HG03565 (cell line): ENCODE results near the gene MTMR8.
"Not testable (repeated sequence)": the region's sequence is repeated elsewhere in the genome, so short reads cannot be mapped to it uniquely, and the experiment has no call there.

Experiments
- ATAC-seq: cut with Tn5 transposase; IDR thresholded peaks from one replicate; pipeline ENCODE4 v1.9.1; 2021; ENCODE audit warnings: mild to moderate bottlenecking, moderate library complexity; ENCODE audit not compliant: unreplicated experiment

Gene MTMR8

GRCh38 chrX:64394874-64395567, at the start of gene MTMR8:
TSS of gene MTMR8 (minus strand) at chrX:64395452. CDS start at chrX:64395363, 89 bp downstream.
- ATAC-seq = peak; percentile 96

- no peak for ATAC-seq
Measured at GRCh38 chrX:64439551-64439950, 44.3 kb upstream of the MTMR8 start.

DNA sequence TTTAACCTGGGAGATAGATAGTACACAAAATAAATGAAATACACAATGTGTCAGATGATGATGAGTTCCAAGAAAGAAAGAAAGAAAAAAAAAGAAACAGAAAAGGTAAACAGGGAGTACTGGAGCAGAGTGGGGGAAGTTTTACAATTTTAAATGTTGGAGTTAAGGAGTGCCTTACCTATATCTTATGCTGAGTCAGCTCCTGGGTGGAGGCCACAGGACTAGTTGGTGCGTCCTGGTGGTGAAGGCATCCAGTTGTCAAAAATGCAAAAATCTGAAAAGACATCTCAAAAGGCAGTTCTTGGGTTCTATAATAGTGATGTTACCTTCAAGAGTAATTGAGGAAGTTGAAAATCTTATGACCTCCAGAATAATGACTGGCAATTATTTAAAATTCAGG, 42.4 kb upstream of the MTMR8 start:
- no peak for ATAC-seq

- no peak for ATAC-seq
Measured at GRCh38 chrX:64437218-64437617, 42.0 kb upstream of the MTMR8 start.

DNA sequence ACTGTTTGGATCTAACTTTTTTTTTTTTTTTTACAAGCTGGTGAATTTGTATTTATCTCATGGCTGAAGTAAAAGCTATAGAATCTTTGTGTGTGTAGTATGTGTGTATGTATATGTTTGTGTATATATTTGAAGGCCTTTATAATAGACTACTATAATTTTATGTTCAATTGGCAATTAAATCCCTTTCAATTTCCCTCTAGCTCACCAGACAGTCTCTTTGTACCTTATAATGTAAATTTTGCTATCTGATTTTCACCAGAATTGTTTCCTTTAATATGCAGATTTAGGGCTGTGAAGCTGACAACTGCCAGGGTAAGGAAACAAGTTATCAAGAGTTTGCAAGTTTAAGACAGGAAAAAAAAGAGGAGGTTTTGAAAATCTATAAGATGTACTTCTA, 33.1 kb upstream of the MTMR8 start:
- ATAC-seq = no peak

GRCh38 chrX:64427787-64428186, 32.5 kb upstream of the MTMR8 start:
- ATAC-seq = peak; percentile 99

DNA sequence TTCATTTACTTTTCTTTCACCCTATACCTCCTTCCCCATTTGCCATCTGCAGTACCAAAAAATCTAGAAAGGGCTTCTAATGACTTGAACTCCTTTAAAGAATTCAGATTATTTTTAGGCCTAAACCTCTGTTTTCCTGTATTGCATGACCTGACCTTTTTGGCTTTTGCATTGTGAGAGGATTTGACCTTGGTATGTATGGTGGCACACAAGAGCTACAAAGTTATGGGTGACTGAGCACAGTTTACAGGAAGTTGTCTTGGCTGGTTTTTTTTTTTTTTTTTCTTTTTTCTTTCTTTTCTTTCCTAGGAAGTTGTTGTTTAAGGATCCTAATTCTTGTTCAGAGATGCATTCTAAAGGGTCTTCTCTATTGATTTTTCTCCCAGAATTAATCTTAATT, 32.0 kb upstream of the MTMR8 start:
- ATAC-seq = no peak

- ATAC-seq = not testable (repeated sequence)
Measured at GRCh38 chrX:64409730-64410129, 14.5 kb upstream of the MTMR8 start.

GRCh38 chrX:64398088-64398487, 2.8 kb upstream of the MTMR8 start:
- no peak for ATAC-seq

GRCh38 chrX:64395568-64395929, 297 bp upstream of the MTMR8 start:
- ATAC-seq = no peak

DNA sequence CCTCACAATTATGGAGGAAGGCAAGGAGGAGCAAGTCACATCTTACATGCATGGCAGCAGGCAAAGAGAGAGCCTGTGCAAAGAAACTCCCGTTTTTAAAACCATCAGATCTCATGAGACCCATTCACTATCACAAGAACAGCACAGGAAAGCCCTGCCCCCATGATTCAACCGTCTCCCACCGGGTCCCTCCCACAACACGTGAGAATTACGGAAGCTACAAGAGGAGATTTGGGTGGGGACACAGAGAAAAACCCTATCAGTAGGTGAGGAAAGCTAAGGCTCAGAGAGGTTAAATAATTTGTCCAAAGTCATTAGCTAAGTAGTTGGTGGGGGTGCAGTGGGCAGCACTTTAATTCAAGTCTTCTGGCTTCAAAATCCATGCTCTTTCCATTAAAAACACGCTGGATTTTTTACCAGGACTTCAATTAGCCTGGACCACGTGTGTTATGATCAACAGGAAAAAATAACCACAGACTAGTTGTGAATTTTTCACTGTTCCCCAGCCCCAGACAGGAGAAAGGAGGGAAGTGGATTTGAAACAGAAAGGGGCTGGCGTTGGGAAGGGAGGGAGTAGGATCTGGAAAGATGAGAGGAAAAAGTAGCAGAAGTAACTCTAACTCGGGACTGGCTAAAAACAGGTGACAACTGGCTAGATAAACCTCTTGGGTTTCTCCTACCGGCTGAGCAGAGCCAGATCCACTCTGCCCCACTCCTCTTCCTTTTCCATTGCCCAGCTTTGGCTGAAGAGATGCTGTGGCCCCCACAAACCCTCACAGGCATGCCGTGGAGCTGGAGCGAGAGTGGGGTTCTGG, 986 bp downstream of the MTMR8 start:
- ATAC-seq = peak; percentile 7

DNA sequence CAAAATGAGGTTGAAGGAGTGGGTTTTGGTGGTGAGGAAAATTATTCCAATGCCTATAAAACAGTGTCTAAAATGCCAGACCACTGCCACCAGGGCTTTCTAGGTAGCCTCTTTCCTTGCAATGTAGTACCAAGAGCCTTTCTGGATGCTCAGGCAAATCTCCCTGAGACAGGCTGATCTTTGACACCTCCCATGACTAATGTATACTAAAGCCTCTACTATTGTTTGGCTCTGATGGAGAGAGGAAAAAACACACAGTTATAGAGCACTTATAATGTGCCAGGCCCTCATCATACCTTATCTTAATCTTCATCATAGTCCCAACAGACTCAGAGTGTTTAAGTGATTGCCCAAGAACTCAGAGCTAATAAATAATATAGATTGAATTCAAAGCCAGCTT, 5.8 kb downstream of the MTMR8 start:
- no peak for ATAC-seq

DNA sequence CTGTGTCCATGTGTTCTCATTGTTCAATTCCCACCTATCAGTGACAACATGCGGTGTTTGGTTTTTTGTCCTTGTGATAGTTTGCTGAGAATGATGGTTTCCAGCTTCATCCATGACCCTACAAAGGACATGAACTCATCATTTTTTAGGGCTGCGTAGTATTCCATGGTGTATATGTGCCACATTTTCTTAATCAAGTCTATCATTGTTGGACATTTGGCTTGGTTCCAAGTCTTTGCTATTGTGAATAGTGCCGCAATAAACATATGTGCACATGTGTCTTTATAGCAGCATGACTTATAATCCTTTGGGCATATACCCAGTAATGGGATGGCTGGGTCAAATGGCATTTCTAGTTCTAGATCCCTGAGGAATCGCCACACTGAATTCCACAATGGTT, 14.5 kb downstream of the MTMR8 start:
- ATAC-seq = not testable (repeated sequence)

- ATAC-seq = no peak
Measured at GRCh38 chrX:64379924-64380323, 15.3 kb downstream of the MTMR8 start.

DNA sequence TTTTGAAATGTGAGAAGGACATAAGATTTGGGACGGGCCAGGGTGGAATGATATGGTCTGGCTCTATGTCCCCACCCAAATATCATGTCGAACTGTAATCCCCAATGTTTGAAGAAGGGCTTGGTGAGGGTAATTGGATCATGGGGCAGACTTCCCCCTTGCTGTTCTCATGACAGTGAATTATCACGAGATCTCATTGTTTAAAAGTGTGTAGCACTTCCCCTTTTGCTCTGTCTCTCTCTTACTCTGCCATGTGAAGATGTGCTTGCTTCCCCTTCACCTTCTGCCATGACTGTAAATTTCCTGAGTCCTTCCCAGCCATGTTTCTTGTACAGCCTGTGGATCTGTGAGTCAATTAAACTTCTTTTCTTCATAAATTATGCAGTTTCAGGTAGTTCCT, 17.5 kb downstream of the MTMR8 start:
- ATAC-seq = no peak

DNA sequence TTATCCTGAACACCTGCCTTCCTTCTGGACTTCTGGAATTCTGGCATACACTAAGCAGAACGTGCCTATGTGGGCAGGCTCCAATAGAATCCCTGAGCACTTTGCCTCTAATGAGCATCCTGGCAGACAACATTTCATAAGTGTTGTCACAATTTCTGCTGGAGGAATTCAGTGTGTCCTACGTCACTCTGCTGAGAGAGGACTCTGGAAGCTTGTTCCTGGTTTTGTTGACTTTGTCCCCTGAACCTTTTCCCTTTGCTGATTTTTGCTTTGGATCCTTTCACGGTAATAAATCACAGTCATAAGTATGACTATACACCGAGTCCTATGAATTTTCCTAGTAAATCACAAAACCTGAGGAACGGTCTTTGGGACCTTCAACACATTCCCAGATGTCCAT, 43.2 kb downstream of the MTMR8 start:
- no peak for ATAC-seq

DNA sequence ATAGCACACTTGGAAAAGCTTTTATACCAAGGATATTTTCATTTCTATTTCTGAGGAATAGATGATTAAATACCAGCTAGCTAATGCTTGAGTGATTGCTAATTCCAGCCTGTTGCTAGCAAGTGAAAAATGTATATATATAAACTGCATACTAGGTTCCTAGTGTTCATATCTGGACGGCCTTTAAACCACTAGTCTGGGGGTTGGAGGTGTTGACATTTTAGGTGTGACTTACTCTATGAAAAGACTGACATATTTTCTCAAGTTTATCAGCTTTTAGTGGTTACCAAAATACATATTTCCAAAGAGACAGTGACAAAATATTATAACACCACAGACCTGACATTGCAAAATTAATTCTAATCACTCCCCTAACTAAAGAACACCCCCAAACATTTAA, 44.7 kb downstream of the MTMR8 start:
- no peak for ATAC-seq

DNA sequence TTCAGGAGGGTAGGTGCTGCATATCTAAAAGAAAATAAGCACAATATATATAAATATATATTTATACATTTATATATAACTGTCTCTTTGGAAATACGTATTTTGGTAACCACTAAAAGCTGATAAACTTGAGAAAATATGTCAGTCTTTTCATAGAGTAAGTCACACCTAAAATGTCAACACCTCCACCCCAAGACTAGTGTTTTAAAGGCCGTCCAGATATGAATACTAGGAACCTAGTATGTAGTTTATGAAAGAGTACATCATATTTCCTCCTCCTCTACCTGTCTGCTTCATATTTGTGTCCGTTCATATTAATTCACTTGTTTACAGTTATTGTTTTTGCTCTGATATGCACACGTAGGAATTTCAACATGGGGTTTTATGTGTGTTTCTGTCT, 45.2 kb downstream of the MTMR8 start:
- ATAC-seq = no peak

DNA sequence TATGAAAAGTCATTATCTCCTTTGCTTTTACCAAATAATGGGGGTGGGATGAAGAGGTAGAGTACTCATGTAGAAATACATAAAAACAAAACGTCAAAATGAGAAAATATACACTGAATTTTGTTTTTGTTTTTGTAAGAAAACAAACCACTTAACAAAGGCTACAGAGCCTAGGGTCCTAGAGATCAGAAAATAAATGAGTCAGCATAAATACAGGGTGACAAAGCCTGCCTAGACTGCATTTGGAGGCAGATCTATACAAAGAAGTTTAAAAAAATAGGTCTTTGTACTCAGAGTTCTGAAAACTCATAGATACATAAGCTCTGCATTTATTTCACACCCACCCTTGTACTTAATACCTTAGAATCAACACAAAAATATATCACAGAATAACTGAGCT, 52.4 kb downstream of the MTMR8 start:
- no peak for ATAC-seq

GRCh38 chrX:64338296-64338695, 57.0 kb downstream of the MTMR8 start:
- ATAC-seq = no peak

DNA sequence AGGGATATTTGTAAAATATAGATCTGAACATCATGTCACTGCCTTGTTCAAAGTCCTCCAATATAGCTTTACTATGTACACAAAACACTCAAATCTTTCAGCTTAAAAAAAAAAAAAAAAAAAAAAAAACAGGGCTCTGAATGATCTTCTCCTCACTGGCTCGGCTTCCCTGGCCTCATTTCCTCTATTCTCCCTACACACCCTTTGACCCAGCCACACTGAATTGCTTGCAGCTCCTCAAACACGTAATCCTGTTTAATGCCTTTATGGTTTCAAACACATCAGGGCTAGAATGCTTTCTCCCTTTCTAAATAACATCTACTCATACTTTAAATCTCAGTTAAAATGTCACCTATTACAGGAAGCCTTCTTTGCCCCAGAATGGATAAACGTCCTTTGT, 60.8 kb downstream of the MTMR8 start:
- no peak for ATAC-seq

DNA sequence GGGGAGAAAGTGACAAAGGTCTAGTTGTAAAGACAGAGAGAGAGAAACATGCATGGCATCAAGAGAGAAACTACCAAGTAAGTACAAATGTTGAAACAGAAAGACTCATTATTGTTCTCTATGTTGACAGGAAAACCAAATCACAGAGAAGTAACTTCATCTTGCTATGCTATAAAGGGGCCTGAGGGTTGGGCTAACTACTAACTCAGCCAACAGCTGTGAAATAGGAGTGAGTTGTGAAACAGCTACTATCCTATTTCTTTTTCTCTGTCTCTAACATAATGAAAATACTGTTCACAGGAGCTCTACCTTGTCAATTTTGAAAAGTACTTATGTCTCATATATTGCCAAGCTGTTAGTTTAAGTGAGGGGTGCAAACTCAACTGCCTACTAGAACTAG, 65.0 kb downstream of the MTMR8 start:
- no peak for ATAC-seq

DNA sequence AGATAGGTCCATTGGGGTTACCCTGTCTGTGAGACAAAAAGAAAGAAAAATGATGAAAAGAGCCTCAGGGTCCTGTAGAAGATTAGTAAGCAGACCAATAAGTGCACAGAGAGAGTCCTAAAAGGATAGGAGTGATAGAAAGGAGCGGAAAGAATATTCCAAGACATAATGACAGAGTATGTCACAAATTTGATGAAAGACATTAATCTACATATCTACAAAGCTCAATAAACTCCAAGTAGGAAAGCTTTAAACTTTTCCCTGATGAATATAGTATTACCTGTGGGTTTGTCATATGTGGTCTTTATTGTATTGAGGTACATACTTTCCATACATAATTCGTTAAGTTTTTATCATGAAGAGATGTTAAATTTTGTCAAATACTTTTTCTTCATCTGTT, 73.7 kb downstream of the MTMR8 start:
- ATAC-seq = no peak
